H1 (cell line): ENCODE data around the gene BRICD5. TPM values are rescaled to one million over a fixed set of nuclear protein-coding genes. Genes with fewer than 3 reads are reported as not detected.

Source experiments
- SIN3A ChIP-seq, 2 experiments: IDR thresholded peaks in 1 of 2; conservative IDR thresholded peaks in 1 of 2; 2 replicates each; pipeline ENCODE4 v1.6.1; 2011 to 2012; ENCODE audit warnings: low read length in 2 of 2, improper control_type of control experiment in 1 of 2, low read depth in 1 of 2, mild to moderate bottlenecking in 1 of 2
- polyA plus RNA-seq, 7 experiments: library from polyadenylated mRNA; depleted of rRNA in 3 of 7; stranded (reverse) in 5 of 7; unstranded in 2 of 7; fragments of >200 nt in 5 of 7; fragments of 200-250 nt in 2 of 7; gene quantifications; 1 replicate in 5 of 7; 2 replicates in 1 of 7; 4 replicates in 1 of 7; pipeline versions ENCODE4 v1.2.1 to v1.2.3, GENCODE V29; 2011 to 2013; ENCODE audit warnings: missing spikeins in 2 of 7, mixed read lengths in 2 of 7
- total RNA-seq: library from RNA; stranded (reverse); fragmentation: NEBNext Ultra II Directional; extraction: Animal tissue kit (Norgen Biotek cat#: 25700); gene quantifications from 2 replicates; pipeline ENCODE4 v1.2.1, GENCODE V29; 2021

The BRICD5 gene
- total and polyA plus RNA-seq, 2 of the 8 experiments (the other 6 are each of a cell fraction or from before 2014, with no cell fraction given), result 8.5 to 14.2 TPM

- no peak for TF ChIP-seq SIN3A (conservative IDR thresholded peaks at IDR 0.05 in 1 of 2, IDR thresholded peaks at IDR 0.05 in 1 of 2; ENCODE audit: low read depth in 1 of 2, low read length in 2 of 2)
- TF ChIP-seq, all 59 proteins: peak for 3
Measured at GRCh38 chr16:2238150-2238837, 27.6 kb upstream of the BRICD5 start (continued).
